Vagina (tissue), 2 donors: ENCODE results near the gene TMC8.

Source experiments
- POLR2A ChIP-seq, 2 donors: fragments of 450-650 bp; IDR thresholded peaks; one replicate each; pipeline ENCODE4 v1.6.1; 2017; ENCODE audit warnings: antibody characterized with exemption in 2 of 2, mild to moderate bottlenecking in 2 of 2, moderate library complexity in 2 of 2
- POLR2AphosphoS5 ChIP-seq, 2 donors: sonication (generic); formaldehyde crosslinking; IDR thresholded peaks; one replicate each; pipeline ENCODE4 v1.9.0; 2017; ENCODE audit warnings: antibody characterized with exemption in 2 of 2, mild to moderate bottlenecking in 2 of 2, low read depth in 1 of 2; ENCODE audit not compliant: insufficient read depth in 1 of 2
- TF ChIP-seq, protein P1 (sequence below), 3 experiments: fragments of 450-650 bp in 2 of 3; fragments of 200-600 bp in 1 of 3; sonication (generic) in 1 of 3; IDR thresholded peaks; one replicate each; pipeline ENCODE4 v1.5.1; 2017 to 2019; ENCODE audit warnings: antibody characterized with exemption in 3 of 3, mild to moderate bottlenecking in 2 of 3, moderate library complexity in 2 of 3

DNA sequence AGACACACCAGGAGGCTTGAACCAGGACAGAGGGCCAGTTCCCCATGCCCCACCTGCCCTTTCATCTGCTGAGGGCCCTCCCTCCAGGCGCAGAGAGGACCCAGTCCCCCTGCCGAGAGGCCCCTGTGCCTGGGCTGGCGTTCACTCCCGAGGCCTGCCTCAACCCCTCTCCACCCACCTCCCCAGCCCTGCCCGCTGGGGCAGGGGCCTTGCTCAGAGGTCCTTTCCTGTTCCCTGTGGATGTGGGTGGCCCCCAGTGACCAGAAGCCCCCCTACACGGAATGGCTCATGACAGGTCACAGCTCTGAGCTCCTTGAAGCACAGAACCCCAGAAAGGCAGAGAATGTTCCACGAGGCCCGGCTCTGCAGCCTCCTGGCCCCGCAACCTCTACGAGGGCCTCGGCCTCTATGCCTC lies 8.8 kb upstream of the TMC8 start:
- TF ChIP-seq, protein P1, sequence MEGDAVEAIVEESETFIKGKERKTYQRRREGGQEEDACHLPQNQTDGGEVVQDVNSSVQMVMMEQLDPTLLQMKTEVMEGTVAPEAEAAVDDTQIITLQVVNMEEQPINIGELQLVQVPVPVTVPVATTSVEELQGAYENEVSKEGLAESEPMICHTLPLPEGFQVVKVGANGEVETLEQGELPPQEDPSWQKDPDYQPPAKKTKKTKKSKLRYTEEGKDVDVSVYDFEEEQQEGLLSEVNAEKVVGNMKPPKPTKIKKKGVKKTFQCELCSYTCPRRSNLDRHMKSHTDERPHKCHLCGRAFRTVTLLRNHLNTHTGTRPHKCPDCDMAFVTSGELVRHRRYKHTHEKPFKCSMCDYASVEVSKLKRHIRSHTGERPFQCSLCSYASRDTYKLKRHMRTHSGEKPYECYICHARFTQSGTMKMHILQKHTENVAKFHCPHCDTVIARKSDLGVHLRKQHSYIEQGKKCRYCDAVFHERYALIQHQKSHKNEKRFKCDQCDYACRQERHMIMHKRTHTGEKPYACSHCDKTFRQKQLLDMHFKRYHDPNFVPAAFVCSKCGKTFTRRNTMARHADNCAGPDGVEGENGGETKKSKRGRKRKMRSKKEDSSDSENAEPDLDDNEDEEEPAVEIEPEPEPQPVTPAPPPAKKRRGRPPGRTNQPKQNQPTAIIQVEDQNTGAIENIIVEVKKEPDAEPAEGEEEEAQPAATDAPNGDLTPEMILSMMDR (IDR thresholded peaks at IDR 0.05): no peak
- TF ChIP-seq POLR2A (IDR thresholded peaks at IDR 0.05) (no peak), POLR2AphosphoS5 (IDR thresholded peaks at IDR 0.05; ENCODE audit: insufficient read depth in 1 of 2, low read depth in 1 of 2) (no peak)
